ENCODE measurements around the gene ZNF385A. TPM values are rescaled to one million over a fixed set of nuclear protein-coding genes. Genes with fewer than 3 reads are reported as not detected.

Gene ZNF385A
- total RNA-seq, 1 experiment from 2014 or later: 5.7 TPM

GRCh38 chr12:54415221-54415929, 30.8 kb upstream of the ZNF385A start:
- Mint-ChIP-seq H3K27me3 (ENCODE audit: low read depth) (peaks cover 36% of the 10 kb centered on the region), H3K27ac (no peak overlapping the region), H3K4me3 (no peak overlapping the region), H3K36me3 (ENCODE audit: insufficient read depth in 1 of 3, low read depth in 3 of 3) (no peaks in the 10 kb centered on the region; a peak in 1 of 7 replicates), H3K9me3 (no peaks in the 10 kb centered on the region), H3K4me1 (peaks cover 29 to 33% of the 10 kb centered on the region in 2 experiments)
- H2AFZ ChIP-seq (ENCODE audit: low read length): no peak overlapping the region
- H4K20me1 ChIP-seq (ENCODE audit: control insufficient read depth, insufficient read depth, insufficient read length): no peaks in the 10 kb centered on the region
- no peak for DNase-seq
- H3K79me2 ChIP-seq (ENCODE audit: insufficient read depth, low read length): no peaks in the 10 kb centered on the region
- WGBS (ENCODE audit: extremely low coverage, insufficient read length, low lambda C conversion rate): no CpG with 5 or more reads among the region's 4 CpGs
- no peak overlapping the region for H3K4ac ChIP-seq (ENCODE audit: low read depth, low read length)
- H3K14ac ChIP-seq (ENCODE audit: insufficient read depth, low read length): no peak overlapping the region
- no peak overlapping the region for H2BK20ac ChIP-seq (ENCODE audit: low read depth, low read length, poor library complexity, severe bottlenecking)
- no peak overlapping the region for H2AK5ac ChIP-seq (ENCODE audit: insufficient read length, low read length)
- H3K9ac ChIP-seq (ENCODE audit: extremely low read depth, insufficient read length, low read length): no peak overlapping the region
- H3K79me1 ChIP-seq (ENCODE audit: insufficient read depth, low read depth, low read length, poor library complexity, severe bottlenecking): no peaks in the 10 kb centered on the region
- H3K27me3 ChIP-seq (ENCODE audit: insufficient read depth, low read length): no peaks in the 10 kb centered on the region; the same call in 1 of the 2 replicates
- H3K56ac ChIP-seq (ENCODE audit: insufficient read length, low read depth, low read length): no peak overlapping the region
- H3K18ac ChIP-seq (ENCODE audit: insufficient read length, low read depth, low read length): no peak overlapping the region
- no peak for TF ChIP-seq CTCF (conservative IDR thresholded peaks at IDR 0.05)
- no peak overlapping the region for H2BK12ac ChIP-seq (ENCODE audit: insufficient read length, low read depth, low read length)
- no peaks in the 10 kb centered on the region for H3K9me3 ChIP-seq (ENCODE audit: control insufficient read depth, low read depth, low read length)
- H2BK15ac ChIP-seq (ENCODE audit: low read depth, low read length): no peak overlapping the region
- no peak overlapping the region for H4K8ac ChIP-seq (replicated peaks; ENCODE audit: insufficient read length, low read depth, low read length)
- H3K23me2 ChIP-seq (ENCODE audit: insufficient read length, low read depth, low read length, poor library complexity, severe bottlenecking): peaks cover 16% of the 10 kb centered on the region
- no peak overlapping the region for H3K4me2 ChIP-seq (ENCODE audit: insufficient read depth, insufficient read length, low read length)
- H3K4me1 ChIP-seq (ENCODE audit: insufficient read depth, low read length): peaks cover 1% of the 10 kb centered on the region; the same call in 1 of the 2 replicates
- no peak overlapping the region for H4K5ac ChIP-seq (ENCODE audit: insufficient read length, low read depth, low read length)
- H3T11ph ChIP-seq (ENCODE audit: low read length): no peak overlapping the region
- H2BK5ac ChIP-seq (ENCODE audit: insufficient read length, low read length): no peak overlapping the region
- H3K23ac ChIP-seq (ENCODE audit: insufficient read length, low read depth, low read length): no peak overlapping the region
- no peak overlapping the region for H4K91ac ChIP-seq (ENCODE audit: insufficient read length, low read depth, low read length)
- H3K27ac ChIP-seq (ENCODE audit: insufficient read length, low read depth, low read length): no peak overlapping the region
- H2BK120ac ChIP-seq (ENCODE audit: low read depth, low read length, poor library complexity, severe bottlenecking): no peak overlapping the region
